T-helper 9 cell (primary cell): ENCODE results near the gene PLEKHM3.

ENCODE experiments used
- DNase-seq: peaks from one replicate; pipeline ENCODE4 v3.0.0-alpha.2; 2020

Gene PLEKHM3

GRCh38 chr2:207778298-207778882, 246.9 kb downstream of the PLEKHM3 start:
- DNase-seq, result no peak

DNA sequence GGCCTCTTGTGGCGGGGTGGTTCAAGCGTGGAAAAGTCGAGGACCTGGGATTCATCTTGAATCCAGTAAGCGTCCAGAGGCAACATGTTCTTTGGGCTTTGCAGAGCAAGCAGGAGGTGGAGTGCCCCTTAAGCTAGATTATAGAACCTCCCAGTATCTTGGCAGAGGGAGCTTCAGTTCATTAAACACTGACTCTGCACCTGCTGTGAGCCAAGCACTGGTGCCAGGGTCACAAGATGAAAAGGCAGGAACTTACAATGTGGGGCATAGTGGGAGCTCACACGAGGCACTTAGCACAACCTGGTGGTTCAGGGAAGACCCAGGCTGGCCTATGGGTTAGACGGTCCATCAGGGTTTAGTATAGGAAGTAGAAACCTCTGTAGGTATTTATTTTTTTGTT, 248.2 kb downstream of the PLEKHM3 start:
- no peak for DNase-seq

GRCh38 chr2:207775473-207775872, 249.9 kb downstream of the PLEKHM3 start:
- no peak for DNase-seq

- no peak for DNase-seq
These were observed 252.5 kb downstream of the PLEKHM3 start for GRCh38 chr2:207772844-207773205.

DNA sequence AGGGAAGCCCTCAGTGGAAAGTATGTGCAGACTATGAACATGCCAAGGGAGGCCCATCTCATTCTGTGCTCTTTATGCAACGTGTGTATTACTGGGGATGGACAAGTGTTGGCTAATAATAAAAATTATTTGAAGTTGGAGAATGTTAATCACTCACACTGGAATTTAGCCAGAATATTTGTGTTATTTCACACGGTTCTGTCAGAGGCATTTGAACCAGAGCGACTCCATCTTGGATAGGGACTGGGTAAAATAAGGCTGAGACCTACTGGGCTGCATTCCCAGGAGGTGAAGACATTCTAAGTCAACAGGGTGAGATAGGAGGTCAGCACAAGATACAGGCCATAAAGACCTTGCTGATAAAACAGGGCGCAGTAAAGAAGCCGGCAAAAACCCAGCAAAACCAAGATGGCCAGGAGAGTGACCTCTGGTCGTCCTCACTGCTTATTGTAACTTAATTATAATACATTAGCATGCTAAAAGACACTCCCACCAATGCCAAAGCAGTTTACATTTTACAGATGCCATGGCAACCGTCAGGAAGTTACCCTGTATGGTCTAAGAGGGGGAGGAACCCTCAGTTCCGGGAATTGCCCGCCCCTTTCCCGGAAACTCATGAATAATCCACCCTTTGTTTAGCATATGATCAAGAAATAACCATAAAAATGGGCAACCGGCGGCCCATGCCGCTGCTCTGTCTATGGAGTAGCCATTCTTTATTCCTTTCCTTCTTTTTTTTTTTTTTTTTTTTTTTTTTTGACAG, 253.1 kb downstream of the PLEKHM3 start:
- no peak for DNase-seq

DNA sequence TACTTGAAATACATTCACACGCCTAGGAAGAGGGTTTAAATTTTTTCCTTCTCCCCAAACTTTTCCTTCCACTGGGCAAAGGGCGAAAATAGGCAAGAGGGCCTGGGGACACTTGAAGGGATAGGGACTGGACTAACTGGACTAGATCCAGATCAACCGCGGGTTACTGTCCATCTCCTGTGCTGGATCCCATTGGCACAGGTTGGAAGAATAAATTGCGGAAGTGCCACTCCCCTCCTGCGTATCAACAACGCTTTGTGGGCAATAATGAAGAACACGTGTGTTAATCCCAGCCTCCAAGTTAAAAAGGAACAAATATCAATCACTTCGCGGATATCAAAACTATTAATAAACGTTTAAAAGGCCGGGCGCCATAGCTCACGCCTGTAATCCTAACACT, 253.9 kb downstream of the PLEKHM3 start:
- no peak for DNase-seq
